Neural cell (in vitro differentiated cells): Measurements from ENCODE around the gene EFEMP1. TPM values are rescaled to one million over a fixed set of nuclear protein-coding genes. Genes with fewer than 3 reads are reported as not detected.

Experiments used
- H2AFZ ChIP-seq: fragments of 200-600, 300-800 bp; sonication (generic), shearing (Covaris generic); 2 replicates; pipeline ENCODE4 v1.6.0; 2014; ENCODE audit warnings: low read depth, mild to moderate bottlenecking, antibody characterized with exemption, low read length, moderate library complexity
- H3F3A ChIP-seq: fragments of 200-600 bp; shearing (Covaris generic); 2 replicates; pipeline ENCODE4 v1.6.1; 2016; ENCODE audit warnings: mild to moderate bottlenecking, moderate library complexity, mixed read lengths, antibody characterized with exemption, low read length; ENCODE audit not compliant: insufficient read depth, poor library complexity, severe bottlenecking
- H3K27ac ChIP-seq: fragments of 200-600, 300-800 bp; sonication (generic), shearing (Covaris generic); 2 replicates; pipeline ENCODE4 v1.5.1; 2014; ENCODE audit warnings: mild to moderate bottlenecking, low read length, moderate library complexity
- H3K27me3 ChIP-seq: fragments of 300-800, 200-600 bp; sonication (generic), shearing (Covaris generic); 2 replicates; pipeline ENCODE4 v1.6.0; 2014; ENCODE audit warnings: mild to moderate bottlenecking, low read depth, low read length, moderate library complexity; ENCODE audit not compliant: insufficient read depth
- H3K36me3 ChIP-seq: fragments of 300-800, 200-600 bp; sonication (generic), shearing (Covaris generic); 2 replicates; pipeline ENCODE4 v1.5.1; 2014; ENCODE audit warnings: mild to moderate bottlenecking, antibody characterized with exemption, low read length, moderate library complexity; ENCODE audit not compliant: insufficient read depth
- H3K4me2 ChIP-seq: fragments of 300-800, 200-600 bp; sonication (generic), shearing (Covaris generic); 2 replicates; pipeline ENCODE4 v1.6.0; 2014; ENCODE audit warnings: mild to moderate bottlenecking, low read length
- H3K4me3 ChIP-seq: fragments of 300-800, 200-600 bp; sonication (generic), shearing (Covaris generic); 2 replicates; pipeline ENCODE4 v1.5.1; 2014; ENCODE audit warnings: mild to moderate bottlenecking, low read length, moderate library complexity
- H3K79me2 ChIP-seq: fragments of 200-600 bp; shearing (Covaris generic); replicated peaks from 2 replicates; pipeline ENCODE4 v1.6.0; 2014; ENCODE audit warnings: mild to moderate bottlenecking, low read length, moderate library complexity; ENCODE audit not compliant: insufficient read depth
- H3K9ac ChIP-seq: fragments of 300-800, 200-600 bp; sonication (generic), shearing (Covaris generic); 2 replicates; pipeline ENCODE4 v1.6.1; 2016; ENCODE audit warnings: mild to moderate bottlenecking, low read length, mixed read lengths
- H3K9me2 ChIP-seq: fragments of 200-600 bp; shearing (Covaris generic); 2 replicates; pipeline ENCODE4 v1.6.1; 2016; ENCODE audit warnings: mild to moderate bottlenecking, low read length, mixed read lengths; ENCODE audit not compliant: insufficient read depth
- H3K9me3 ChIP-seq: fragments of 200-600, 300-800 bp; sonication (generic), shearing (Covaris generic); 2 replicates; pipeline ENCODE4 v1.6.1; 2016; ENCODE audit warnings: mild to moderate bottlenecking, mixed run types, low read length, moderate library complexity, mixed read lengths
- H4K20me1 ChIP-seq: fragments of 200-600 bp; shearing (Covaris generic); 2 replicates; pipeline ENCODE4 v1.6.1; 2016; ENCODE audit warnings: mild to moderate bottlenecking, mixed run types; ENCODE audit not compliant: insufficient read depth
- EP300 ChIP-seq: fragments of 450-650 bp; conservative IDR thresholded peaks from 2 replicates; pipeline ENCODE4 v1.6.1; 2014; ENCODE audit warnings: antibody characterized with exemption, mild to moderate bottlenecking, moderate library complexity; ENCODE audit not compliant: poor library complexity, severe bottlenecking
- EZH2 ChIP-seq: fragments of 200-600, 300-800 bp; shearing (Covaris generic), sonication (generic); IDR thresholded peaks from 2 replicates; pipeline ENCODE4 v1.6.1; 2014; ENCODE audit warnings: antibody characterized with exemption, low read length, borderline replicate concordance, mild to moderate bottlenecking; ENCODE audit not compliant: insufficient read depth, poor library complexity, severe bottlenecking
- MXI1 ChIP-seq: fragments of 450-650 bp; conservative IDR thresholded peaks from 2 replicates; pipeline ENCODE4 v1.6.1; 2014; ENCODE audit warnings: antibody characterized with exemption, mild to moderate bottlenecking; ENCODE audit not compliant: poor library complexity, severe bottlenecking
- POLR2AphosphoS5 ChIP-seq: IDR thresholded peaks from 2 replicates; pipeline ENCODE4 v1.6.1; 2012
- RAD21 ChIP-seq: fragments of 450-650 bp; conservative IDR thresholded peaks from 2 replicates; pipeline ENCODE4 v1.6.1; 2014; ENCODE audit warnings: antibody characterized with exemption, mild to moderate bottlenecking, moderate library complexity
- SMC3 ChIP-seq: fragments of 450-650 bp; conservative IDR thresholded peaks from 2 replicates; pipeline ENCODE4 v1.6.1; 2014; ENCODE audit warnings: antibody characterized with exemption, mild to moderate bottlenecking, moderate library complexity; ENCODE audit not compliant: poor library complexity
- TAF1 ChIP-seq: IDR thresholded peaks from 2 replicates; pipeline ENCODE4 v1.6.1; 2012; ENCODE audit warnings: low read depth
- polyA plus RNA-seq: library from polyadenylated mRNA; depleted of rRNA; stranded (reverse); fragments of >200 nt; gene quantifications from 2 replicates; pipeline ENCODE4 v1.2.3, GENCODE V29; 2014
- TF ChIP-seq, protein P1 (sequence below): IDR thresholded peaks from 2 replicates; pipeline ENCODE4 v1.6.1; 2012; ENCODE audit warnings: borderline replicate concordance
- TF ChIP-seq, protein P2 (sequence below): fragments of 450-650 bp; IDR thresholded peaks from 2 replicates; pipeline ENCODE4 v1.5.1; 2014; ENCODE audit warnings: antibody characterized with exemption, mild to moderate bottlenecking, moderate library complexity; ENCODE audit not compliant: poor library complexity, severe bottlenecking

The EFEMP1 gene
- polyA plus RNA-seq, 1 donor from 2014 or later, result 2.7 TPM

DNA sequence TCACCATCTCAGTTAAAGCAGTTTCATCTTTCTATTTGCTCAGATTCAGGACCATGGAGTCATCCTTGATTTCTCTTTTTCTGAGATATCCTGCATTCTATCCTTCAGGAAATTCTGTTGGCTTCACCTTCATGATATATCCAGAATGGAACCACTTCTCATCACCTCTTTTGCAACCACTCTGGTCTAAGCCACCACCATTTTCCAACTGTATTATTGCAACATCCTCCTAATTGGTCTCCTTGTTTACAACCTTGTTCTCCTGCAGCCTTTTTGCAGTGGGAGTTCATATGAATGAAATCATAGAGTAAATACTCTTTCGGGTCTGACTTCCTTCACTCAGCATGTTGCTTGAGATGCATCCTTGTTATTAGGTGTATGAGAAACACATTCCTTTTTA lies 3.4 kb upstream of the EFEMP1 start:
- no peaks in the 10 kb centered on the region for H4K20me1 ChIP-seq
- no peak for TF ChIP-seq SMC3
- TF ChIP-seq MXI1, result no peak
- no peak for TF ChIP-seq RAD21
- no peak for TF ChIP-seq EP300
- no peak for TF ChIP-seq TAF1
- TF ChIP-seq, protein P1, sequence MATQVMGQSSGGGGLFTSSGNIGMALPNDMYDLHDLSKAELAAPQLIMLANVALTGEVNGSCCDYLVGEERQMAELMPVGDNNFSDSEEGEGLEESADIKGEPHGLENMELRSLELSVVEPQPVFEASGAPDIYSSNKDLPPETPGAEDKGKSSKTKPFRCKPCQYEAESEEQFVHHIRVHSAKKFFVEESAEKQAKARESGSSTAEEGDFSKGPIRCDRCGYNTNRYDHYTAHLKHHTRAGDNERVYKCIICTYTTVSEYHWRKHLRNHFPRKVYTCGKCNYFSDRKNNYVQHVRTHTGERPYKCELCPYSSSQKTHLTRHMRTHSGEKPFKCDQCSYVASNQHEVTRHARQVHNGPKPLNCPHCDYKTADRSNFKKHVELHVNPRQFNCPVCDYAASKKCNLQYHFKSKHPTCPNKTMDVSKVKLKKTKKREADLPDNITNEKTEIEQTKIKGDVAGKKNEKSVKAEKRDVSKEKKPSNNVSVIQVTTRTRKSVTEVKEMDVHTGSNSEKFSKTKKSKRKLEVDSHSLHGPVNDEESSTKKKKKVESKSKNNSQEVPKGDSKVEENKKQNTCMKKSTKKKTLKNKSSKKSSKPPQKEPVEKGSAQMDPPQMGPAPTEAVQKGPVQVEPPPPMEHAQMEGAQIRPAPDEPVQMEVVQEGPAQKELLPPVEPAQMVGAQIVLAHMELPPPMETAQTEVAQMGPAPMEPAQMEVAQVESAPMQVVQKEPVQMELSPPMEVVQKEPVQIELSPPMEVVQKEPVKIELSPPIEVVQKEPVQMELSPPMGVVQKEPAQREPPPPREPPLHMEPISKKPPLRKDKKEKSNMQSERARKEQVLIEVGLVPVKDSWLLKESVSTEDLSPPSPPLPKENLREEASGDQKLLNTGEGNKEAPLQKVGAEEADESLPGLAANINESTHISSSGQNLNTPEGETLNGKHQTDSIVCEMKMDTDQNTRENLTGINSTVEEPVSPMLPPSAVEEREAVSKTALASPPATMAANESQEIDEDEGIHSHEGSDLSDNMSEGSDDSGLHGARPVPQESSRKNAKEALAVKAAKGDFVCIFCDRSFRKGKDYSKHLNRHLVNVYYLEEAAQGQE, result no peak
- TF ChIP-seq POLR2AphosphoS5, result no peak
- TF ChIP-seq EZH2, result no peak
- TF ChIP-seq, protein P2, sequence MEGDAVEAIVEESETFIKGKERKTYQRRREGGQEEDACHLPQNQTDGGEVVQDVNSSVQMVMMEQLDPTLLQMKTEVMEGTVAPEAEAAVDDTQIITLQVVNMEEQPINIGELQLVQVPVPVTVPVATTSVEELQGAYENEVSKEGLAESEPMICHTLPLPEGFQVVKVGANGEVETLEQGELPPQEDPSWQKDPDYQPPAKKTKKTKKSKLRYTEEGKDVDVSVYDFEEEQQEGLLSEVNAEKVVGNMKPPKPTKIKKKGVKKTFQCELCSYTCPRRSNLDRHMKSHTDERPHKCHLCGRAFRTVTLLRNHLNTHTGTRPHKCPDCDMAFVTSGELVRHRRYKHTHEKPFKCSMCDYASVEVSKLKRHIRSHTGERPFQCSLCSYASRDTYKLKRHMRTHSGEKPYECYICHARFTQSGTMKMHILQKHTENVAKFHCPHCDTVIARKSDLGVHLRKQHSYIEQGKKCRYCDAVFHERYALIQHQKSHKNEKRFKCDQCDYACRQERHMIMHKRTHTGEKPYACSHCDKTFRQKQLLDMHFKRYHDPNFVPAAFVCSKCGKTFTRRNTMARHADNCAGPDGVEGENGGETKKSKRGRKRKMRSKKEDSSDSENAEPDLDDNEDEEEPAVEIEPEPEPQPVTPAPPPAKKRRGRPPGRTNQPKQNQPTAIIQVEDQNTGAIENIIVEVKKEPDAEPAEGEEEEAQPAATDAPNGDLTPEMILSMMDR, result no peak
- H3K4me2 ChIP-seq, result no peak overlapping the region

DNA sequence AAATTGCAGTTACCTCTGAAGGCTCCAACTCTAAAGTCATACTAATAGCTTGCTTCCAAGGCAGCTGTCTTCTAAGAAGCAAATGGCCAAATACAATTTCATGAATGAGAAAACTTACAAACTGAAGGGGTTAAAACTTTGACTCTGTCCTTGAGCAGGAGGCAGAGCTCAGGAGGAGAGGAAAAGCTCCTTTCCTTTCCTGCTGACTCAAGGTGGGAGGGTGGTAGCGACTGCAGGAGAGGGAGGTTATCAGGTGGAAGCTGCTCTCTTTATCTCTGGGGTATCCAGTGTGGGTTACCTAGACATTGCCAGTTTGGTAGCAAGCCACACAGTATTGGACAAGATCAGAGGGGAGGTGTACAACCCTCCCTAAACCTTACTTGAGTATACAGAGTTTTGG lies 2.7 kb upstream of the EFEMP1 start:
- Histone ChIP-seq H3K36me3 (no peaks in the 10 kb centered on the region), H3K9ac (no peak overlapping the region), H4K20me1 (no peaks in the 10 kb centered on the region), H3K9me3 (no peaks in the 10 kb centered on the region), H3F3A (no peaks in the 10 kb centered on the region), H2AFZ (no peak overlapping the region), H3K79me2 (no peaks in the 10 kb centered on the region), H3K4me3 (no peak overlapping the region), H3K27ac (no peak overlapping the region), H3K4me2 (no peak overlapping the region), H3K9me2 (no peaks in the 10 kb centered on the region), H3K27me3 (peaks cover 28% of the 10 kb centered on the region)
- TF ChIP-seq MXI1 (no peak), EP300 (no peak), SMC3 (no peak), POLR2AphosphoS5 (no peak), TAF1 (no peak), EZH2 (no peak), RAD21 (no peak)
- TF ChIP-seq, protein P1, result no peak
- TF ChIP-seq, protein P2, result no peak

More for the DNA sequence above, 3.4 kb upstream of the EFEMP1 start:
- no peaks in the 10 kb centered on the region for H3K9me2 ChIP-seq
- no peaks in the 10 kb centered on the region for H3F3A ChIP-seq
- no peaks in the 10 kb centered on the region for H3K79me2 ChIP-seq
- H3K9ac ChIP-seq, result no peak overlapping the region
- H3K36me3 ChIP-seq, result no peaks in the 10 kb centered on the region
- H3K9me3 ChIP-seq, result no peaks in the 10 kb centered on the region
- H3K27me3 ChIP-seq, result peaks cover 26% of the 10 kb centered on the region
- no peak overlapping the region for H3K27ac ChIP-seq
- H2AFZ ChIP-seq, result no peak overlapping the region
- no peak overlapping the region for H3K4me3 ChIP-seq
